Measurements from ENCODE around the gene GCK.
"Not testable (repeated sequence)": the region's sequence is repeated elsewhere in the genome, so short reads cannot be mapped to it uniquely, and the experiment has no call there.

Gene GCK

DNA sequence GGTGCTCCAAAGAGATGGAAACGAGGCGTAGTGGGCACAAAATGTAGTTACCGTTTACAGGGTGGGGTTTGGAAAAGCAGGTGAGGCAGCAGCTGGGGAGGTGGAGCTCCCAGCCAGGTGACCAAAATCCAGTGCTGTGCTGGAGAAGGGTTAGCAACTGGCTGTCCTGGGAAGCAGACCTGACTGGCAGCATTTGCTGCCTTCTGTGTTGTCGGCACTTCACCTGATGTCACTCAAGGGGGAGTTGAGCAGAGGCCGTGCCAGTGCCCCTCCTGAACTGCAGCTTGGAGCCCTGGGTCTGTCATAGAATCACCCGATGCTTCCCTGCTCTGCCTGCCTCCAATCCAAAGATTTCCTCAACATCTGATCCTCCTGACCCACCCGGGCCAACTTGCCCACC is 12.8 kb downstream of the GCK start:
- ATAC-seq: no peak

- no peak for ATAC-seq
Measured at GRCh38 chr7:44175730-44176129, 13.5 kb downstream of the GCK start.

DNA sequence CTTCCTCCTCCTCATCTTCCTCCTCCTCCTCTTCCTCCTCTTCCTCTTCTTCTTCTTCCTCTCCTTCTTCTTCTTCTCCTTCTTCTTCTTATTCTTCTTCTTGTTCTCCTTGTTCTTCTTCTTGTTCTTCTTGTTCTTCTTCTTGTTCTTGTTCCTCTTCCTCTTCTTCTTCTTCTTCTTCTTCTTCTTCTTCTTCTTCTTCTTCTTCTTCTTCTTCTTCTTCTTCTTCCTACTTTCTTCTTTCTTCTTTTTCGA is 14.6 kb downstream of the GCK start:
- ATAC-seq: not testable (repeated sequence)

GRCh38 chr7:44173911-44174693 is 15.1 kb downstream of the GCK start:
- no peak for ATAC-seq

GRCh38 chr7:44172803-44173424 is 16.3 kb downstream of the GCK start:
- no peak for ATAC-seq

DNA sequence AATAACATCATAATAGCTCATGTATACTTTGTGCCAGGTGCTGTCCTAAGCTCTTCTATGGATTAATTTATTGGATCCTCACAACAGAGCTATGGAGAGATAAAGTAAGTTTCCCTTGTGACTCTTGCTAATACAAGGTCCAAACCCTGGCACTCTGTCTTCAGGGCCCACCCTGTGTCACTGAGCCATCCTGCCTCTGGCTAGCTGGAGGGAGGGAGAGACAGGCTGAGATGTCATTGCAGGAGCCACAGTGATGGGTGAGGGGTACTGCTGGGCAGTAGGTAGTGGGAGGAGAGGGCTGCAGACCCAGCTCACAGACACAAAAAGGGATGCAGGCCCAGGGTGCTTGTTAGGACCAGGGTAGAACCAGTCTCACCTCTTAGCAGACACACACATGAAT is 16.9 kb downstream of the GCK start:
- ATAC-seq: no peak

DNA sequence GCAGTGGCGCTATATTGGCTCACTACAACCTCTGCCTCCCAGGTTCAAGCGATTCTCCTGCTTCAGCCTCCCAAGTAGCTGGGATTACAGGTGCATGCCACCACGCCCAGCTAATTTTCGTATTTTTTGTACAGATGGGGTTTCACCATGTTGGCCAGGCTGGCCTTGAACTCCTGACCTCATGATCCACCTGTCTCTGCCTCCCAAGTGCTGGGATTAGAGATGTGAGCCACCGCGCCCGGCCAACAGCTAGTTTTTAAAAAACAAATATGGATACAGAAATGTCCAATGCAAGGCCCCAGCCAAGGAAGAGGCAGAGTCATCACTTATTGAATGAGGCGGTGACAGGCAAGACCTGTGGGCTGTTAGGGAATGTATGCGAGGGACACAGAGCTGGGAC is 17.3 kb downstream of the GCK start:
- not testable (repeated sequence) for ATAC-seq

DNA sequence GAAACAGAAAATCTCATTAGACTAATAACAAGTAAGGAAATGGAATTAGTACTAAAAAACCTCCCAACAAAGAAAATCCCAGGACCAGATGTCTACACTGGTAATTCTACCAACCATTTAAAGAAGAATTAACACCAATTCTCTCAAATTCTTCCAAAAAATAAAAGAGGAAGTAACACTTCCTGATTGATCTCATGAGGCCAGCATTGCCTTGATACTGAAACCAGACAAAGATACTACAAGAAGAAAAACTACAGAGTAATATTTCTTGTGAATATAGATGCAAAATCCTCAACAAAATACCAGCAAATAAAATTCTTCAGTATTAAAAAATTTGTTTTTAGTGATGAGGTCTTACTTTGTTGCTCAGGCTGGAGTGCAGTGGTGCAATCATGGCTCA is 21.3 kb downstream of the GCK start:
- ATAC-seq: no peak

DNA sequence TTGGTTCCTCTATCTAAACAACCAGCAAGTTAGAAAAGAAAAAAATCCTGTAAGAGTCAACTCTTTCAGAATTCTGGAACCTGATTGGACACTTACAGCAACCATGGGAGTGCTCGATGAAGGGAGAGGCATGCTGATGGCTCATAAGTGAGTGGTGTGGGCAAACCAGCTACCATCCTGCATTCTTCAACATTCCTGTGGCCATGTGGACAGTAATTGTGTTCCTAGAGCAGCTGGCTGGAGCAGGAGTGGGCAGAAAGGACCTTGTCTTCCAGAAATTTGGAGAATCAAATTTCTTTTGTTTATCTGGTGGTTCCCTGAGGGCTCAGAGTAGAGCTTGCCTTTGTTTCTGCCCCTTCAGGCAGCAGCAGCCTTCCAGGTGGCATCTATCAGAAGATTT is 25.6 kb downstream of the GCK start:
- no peak for ATAC-seq

DNA sequence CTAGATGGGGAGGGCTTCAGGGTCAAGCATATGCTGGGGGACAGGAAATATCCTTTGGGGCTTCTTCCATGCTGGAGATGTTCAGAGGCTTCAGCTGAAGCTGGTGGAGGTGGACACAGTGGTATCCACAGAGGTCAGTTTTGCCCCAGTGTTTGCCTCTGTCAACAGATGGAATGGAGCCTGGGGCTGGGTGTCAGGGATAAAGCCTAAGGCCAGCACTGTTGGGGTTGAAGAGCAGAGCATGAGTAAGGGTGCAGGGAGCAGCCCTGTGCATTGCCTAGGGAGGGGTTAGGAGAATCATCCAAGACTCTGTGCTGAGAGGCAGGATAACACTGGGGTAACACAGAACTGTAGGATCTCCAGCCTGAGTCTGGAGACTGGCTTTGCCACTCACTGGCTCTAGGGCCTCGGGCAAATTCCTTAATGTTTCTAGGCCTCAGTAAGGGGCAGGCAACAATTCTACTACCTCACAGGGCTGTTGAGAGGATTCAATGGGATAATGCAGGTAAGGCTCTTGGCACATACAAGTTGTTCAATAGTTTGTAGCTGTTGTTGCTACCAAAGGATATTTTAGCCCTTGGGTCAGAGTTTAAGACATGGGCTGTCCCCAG is 26.3 kb downstream of the GCK start:
- ATAC-seq: no peak

- ATAC-seq: no peak
Measured at GRCh38 chr7:44162179-44162578, 27.1 kb downstream of the GCK start.

GRCh38 chr7:44161371-44161770 is 27.9 kb downstream of the GCK start:
- ATAC-seq: no peak

- no peak for ATAC-seq
Measured at GRCh38 chr7:44159824-44160630, 29.2 kb downstream of the GCK start.

GRCh38 chr7:44158873-44159631 is 30.2 kb downstream of the GCK start:
- no peak for ATAC-seq

GRCh38 chr7:44158096-44158872 is 31.0 kb downstream of the GCK start:
- ATAC-seq: no peak

DNA sequence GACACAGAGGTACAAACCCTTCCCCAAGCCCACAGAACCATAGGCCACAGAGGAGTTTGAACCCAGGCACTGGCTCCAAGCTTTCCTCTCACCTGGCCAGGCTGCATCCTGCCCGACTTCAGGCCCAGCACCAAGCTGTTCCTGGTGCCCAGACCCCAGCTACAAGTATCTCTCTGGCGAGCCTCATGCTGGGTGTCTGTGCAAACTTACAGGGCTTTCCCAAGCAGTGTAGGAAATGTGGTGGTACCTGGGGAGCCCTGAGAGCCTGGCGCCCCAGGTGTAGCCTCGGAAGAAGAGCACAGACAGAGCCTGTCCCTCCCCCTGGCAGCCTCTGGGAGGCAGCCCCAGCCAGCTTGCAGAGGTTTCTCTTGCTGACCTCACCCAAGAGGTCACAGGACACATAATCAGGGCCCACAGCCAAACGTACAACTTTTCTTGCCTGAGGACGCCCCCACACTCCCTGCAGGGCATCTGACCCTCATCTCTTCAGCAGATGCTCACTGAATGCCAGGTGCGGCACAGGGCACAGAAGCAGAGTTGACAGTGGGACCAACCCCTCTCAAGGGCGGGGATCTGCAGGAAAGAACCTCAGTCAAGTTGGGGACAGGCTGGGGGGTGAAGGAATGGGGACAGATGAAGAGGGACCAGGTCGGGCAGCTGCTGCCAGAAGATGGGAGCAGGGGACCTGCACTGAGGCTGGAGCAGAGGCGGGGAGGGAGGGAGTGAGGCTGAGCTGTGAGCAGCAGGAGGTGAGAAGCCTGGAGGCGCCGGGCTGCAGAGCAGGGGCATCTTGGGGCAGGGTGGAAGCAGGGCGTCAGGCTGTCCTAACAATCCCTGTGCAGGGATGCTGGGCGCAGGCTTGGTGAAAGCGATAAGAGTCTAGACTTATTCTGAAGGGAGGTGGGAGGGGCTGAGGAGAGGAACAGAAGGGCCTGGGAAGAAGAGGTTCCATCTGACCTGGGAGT is 31.8 kb downstream of the GCK start:
- ATAC-seq: no peak

DNA sequence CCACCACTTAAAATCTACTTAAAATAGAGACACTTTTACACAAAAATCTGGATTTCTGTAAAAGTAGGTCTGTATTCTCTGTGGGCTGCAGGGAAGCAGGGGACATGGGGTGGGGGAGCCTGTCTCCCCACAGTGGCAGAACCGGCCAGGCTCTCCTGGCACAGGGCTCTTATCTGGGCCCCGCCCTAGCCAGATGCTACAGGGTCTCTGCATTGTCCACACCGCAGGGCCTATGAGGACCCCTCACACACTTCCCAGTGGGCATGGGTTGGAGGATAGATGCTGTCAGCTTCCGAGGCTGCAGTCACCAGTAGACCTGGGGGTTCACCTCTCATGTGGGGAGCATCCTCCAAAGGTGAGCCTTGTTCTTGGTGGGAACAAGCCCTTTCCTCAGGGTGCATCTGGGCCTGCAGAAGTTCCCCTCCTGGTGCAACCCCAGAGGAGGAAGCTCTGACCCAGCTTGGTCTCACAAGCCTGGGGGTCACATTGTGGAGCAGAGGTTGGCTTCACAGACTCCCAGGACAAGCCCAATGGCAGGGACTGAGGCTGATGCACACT is 32.7 kb downstream of the GCK start:
- ATAC-seq: no peak

GRCh38 chr7:44155191-44156185 is 33.8 kb downstream of the GCK start:
- no peak for ATAC-seq

- no peak for ATAC-seq
Measured at GRCh38 chr7:44154703-44155102, 34.5 kb downstream of the GCK start.
